ENCODE measurements around the gene UBE3D. TPM values are rescaled to one million over a fixed set of nuclear protein-coding genes. Genes with fewer than 3 reads are reported as not detected.

UBE3D gene
- total RNA-seq, 3 donors from 2014 or later (not counting 1 experiment from before 2014, with no cell fraction given) = 6.6 to 7.9 (median 7.2) TPM

GRCh38 chr6:82889143-82889542 is 176.5 kb downstream of the UBE3D start:
- Mint-ChIP-seq H3K4me1 (no peaks in the 10 kb centered on the region), H3K27me3 (ENCODE audit: low read depth in 2 of 2) (peaks cover 0 to 5% of the 10 kb centered on the region in 2 donors), H3K27ac (no peak overlapping the region), H3K36me3 (no peaks in the 10 kb centered on the region), H3K4me3 (no peak overlapping the region), H3K9me3 (no peaks in the 10 kb centered on the region)
- no peak for TF ChIP-seq CTCF (IDR thresholded peaks at IDR 0.05)
- H3K36me3 ChIP-seq (ENCODE audit: control insufficient read depth, insufficient read depth, low read length) = no peaks in the 10 kb centered on the region
- ATAC-seq (no peak), DNase-seq (no peak)
- no peaks in the 10 kb centered on the region for H3K27me3 ChIP-seq (ENCODE audit: control insufficient read depth, insufficient read depth, low read length)
- no peaks in the 10 kb centered on the region for H3K4me1 ChIP-seq (ENCODE audit: control insufficient read depth, insufficient read depth, low read length)
- intact Hi-C loops (cut with micrococcal nuclease) = no loop called here
- no peaks in the 10 kb centered on the region for H3K9me3 ChIP-seq (ENCODE audit: control insufficient read depth, insufficient read depth, low read length)
- no peak overlapping the region for H3K4me3 ChIP-seq (ENCODE audit: low read length)
- no peak overlapping the region for H3K27ac ChIP-seq (ENCODE audit: low read length)
- 100% methylated on average over 5 of the region's 5 CpGs for WGBS (ENCODE audit: insufficient coverage)

- TF ChIP-seq CTCF (IDR thresholded peaks at IDR 0.05) = no peak
- H3K27me3 Mint-ChIP-seq (ENCODE audit: low read depth in 2 of 2) = peaks cover 0 to 6% of the 10 kb centered on the region in 2 donors
- Histone ChIP-seq H3K27me3 (ENCODE audit: control insufficient read depth, insufficient read depth, low read length) (no peaks in the 10 kb centered on the region), H3K27ac (ENCODE audit: low read length) (no peak overlapping the region), H3K36me3 (ENCODE audit: control insufficient read depth, insufficient read depth, low read length) (no peaks in the 10 kb centered on the region), H3K9me3 (ENCODE audit: control insufficient read depth, insufficient read depth, low read length) (no peaks in the 10 kb centered on the region), H3K4me3 (ENCODE audit: low read length) (no peak overlapping the region), H3K4me1 (ENCODE audit: control insufficient read depth, insufficient read depth, low read length) (no peaks in the 10 kb centered on the region)
- no peaks in the 10 kb centered on the region for H3K9me3 Mint-ChIP-seq
- H3K36me3 Mint-ChIP-seq = no peaks in the 10 kb centered on the region
- WGBS (ENCODE audit: insufficient coverage) = 3% methylated on average over 2 of the region's 2 CpGs
- no peak for ATAC-seq
- H3K4me3 Mint-ChIP-seq = no peak overlapping the region
- intact Hi-C loops (cut with micrococcal nuclease) = no loop called here
- DNase-seq = no peak
- H3K27ac Mint-ChIP-seq = no peak overlapping the region
- no peaks in the 10 kb centered on the region for H3K4me1 Mint-ChIP-seq
Observed at GRCh38 chr6:82882363-82883023, 183.1 kb downstream of the UBE3D start.

DNA sequence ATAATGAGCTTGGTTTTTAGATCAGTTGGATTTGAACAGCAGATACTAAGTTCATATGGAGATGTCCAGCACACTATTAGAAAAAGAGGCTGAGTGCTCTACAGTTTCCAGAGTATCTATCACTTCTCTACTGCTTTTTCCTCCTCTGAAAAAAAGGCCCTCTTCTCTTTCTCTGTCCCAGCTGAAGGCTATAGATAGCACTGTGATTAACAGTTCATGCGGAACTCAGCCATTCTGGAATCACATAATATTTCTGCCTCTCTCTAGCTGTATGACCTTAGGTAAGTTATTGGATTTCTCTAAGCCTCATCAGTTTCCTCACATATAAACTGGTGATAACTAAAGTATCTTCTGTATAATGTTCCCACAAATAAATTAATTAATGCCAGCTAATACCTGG is 184.1 kb downstream of the UBE3D start:
- no peak for ATAC-seq
- no peaks in the 10 kb centered on the region for H3K36me3 ChIP-seq (ENCODE audit: control insufficient read depth, insufficient read depth, low read length)
- peaks cover 0 to 6% of the 10 kb centered on the region in 2 donors for H3K27me3 Mint-ChIP-seq (ENCODE audit: low read depth in 2 of 2)
- H3K4me3 Mint-ChIP-seq = no peak overlapping the region
- no peak overlapping the region for H3K27ac ChIP-seq (ENCODE audit: low read length)
- H3K27me3 ChIP-seq (ENCODE audit: control insufficient read depth, insufficient read depth, low read length) = no peaks in the 10 kb centered on the region
- no peaks in the 10 kb centered on the region for H3K36me3 Mint-ChIP-seq
- H3K4me1 ChIP-seq (ENCODE audit: control insufficient read depth, insufficient read depth, low read length) = no peaks in the 10 kb centered on the region
- no peak for TF ChIP-seq CTCF (IDR thresholded peaks at IDR 0.05)
- intact Hi-C loops (cut with micrococcal nuclease) = no loop called here
- no peaks in the 10 kb centered on the region for H3K9me3 Mint-ChIP-seq
- no peaks in the 10 kb centered on the region for H3K9me3 ChIP-seq (ENCODE audit: control insufficient read depth, insufficient read depth, low read length)
- H3K4me3 ChIP-seq (ENCODE audit: low read length) = no peak overlapping the region
- no peak for DNase-seq
- no CpG with 5 or more reads among the region's 1 CpG for WGBS (ENCODE audit: insufficient coverage)
- H3K4me1 Mint-ChIP-seq = no peaks in the 10 kb centered on the region
- no peak overlapping the region for H3K27ac Mint-ChIP-seq

GRCh38 chr6:82878812-82879211 is 186.8 kb downstream of the UBE3D start:
- DNase-seq (no peak), ATAC-seq (no peak)
- Mint-ChIP-seq H3K4me3 (no peak overlapping the region), H3K9me3 (peaks cover 2% of the 10 kb centered on the region in 2 donors), H3K27ac (no peak overlapping the region), H3K4me1 (no peaks in the 10 kb centered on the region), H3K27me3 (ENCODE audit: low read depth in 2 of 2) (no peaks in the 10 kb centered on the region), H3K36me3 (no peaks in the 10 kb centered on the region)
- H3K4me3 ChIP-seq (ENCODE audit: low read length) = no peak overlapping the region
- no peak overlapping the region for H3K27ac ChIP-seq (ENCODE audit: low read length)
- intact Hi-C loops (cut with micrococcal nuclease) = no loop called here
- H3K4me1 ChIP-seq (ENCODE audit: control insufficient read depth, insufficient read depth, low read length) = no peaks in the 10 kb centered on the region
- no peaks in the 10 kb centered on the region for H3K27me3 ChIP-seq (ENCODE audit: control insufficient read depth, insufficient read depth, low read length)
- WGBS (ENCODE audit: insufficient coverage) = 100% methylated on average over 2 of the region's 3 CpGs
- H3K9me3 ChIP-seq (ENCODE audit: control insufficient read depth, insufficient read depth, low read length) = no peaks in the 10 kb centered on the region
- H3K36me3 ChIP-seq (ENCODE audit: control insufficient read depth, insufficient read depth, low read length) = no peaks in the 10 kb centered on the region
- TF ChIP-seq CTCF (IDR thresholded peaks at IDR 0.05) = no peak
